ENCODE measurements around the gene ETNK2.

Gene ETNK2

DNA sequence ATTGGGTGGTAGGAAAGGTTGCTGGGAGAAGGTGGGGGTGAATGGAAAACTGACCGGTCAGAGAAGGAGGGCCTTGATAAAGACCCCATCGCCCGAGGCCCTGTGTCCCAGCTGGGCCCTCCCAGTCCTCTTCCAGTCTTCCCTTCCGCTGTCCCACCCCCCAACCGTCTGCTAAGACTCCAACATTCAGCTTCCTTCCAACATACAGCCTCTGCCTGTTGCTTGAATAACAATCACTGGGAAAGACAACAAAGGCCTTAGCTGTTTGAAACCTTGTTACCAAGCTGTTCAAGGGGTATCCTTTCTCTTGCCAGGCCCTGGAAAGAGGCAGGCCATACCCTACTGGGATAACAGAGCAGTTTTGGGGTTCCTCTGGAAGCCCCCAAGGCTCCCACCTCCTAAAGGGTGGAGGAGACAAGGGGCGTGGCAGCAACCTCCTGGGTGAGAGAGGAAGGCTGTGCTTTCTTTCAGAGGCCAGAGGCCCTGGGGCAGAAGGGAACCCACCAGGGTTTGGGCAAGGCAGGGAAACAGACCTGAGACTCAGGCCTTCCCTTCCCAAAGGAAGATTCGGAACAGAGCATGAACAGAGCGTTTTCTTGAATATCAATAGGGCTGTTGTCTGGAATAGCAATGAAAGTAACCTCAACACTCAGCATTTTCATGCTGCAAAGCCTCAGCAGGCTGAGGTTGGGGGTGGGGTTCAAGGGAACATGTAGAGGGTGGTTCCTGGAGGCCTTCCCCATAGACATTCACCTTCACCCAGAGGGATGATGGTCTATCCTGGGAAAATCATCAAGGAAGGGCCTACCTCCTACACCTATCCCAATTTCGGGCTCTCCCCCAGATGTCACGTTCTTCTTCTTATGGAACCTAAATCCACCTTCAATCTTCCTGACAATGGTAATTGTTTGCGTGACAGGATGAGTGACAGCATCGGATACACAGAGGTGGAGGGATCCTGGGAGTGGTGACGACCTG, 4.1 kb downstream of the ETNK2 start:
- no peak for DNase-seq (ENCODE audit: low read depth)

GRCh38 chr1:204146965-204147364, 4.9 kb downstream of the ETNK2 start:
- DNase-seq (ENCODE audit: low read depth) = no peak

- no peak for DNase-seq (ENCODE audit: low read depth)
Measured at GRCh38 chr1:204146309-204146708, 5.5 kb downstream of the ETNK2 start.

GRCh38 chr1:204145033-204145504, 6.8 kb downstream of the ETNK2 start:
- no peak for DNase-seq (ENCODE audit: low read depth)

DNA sequence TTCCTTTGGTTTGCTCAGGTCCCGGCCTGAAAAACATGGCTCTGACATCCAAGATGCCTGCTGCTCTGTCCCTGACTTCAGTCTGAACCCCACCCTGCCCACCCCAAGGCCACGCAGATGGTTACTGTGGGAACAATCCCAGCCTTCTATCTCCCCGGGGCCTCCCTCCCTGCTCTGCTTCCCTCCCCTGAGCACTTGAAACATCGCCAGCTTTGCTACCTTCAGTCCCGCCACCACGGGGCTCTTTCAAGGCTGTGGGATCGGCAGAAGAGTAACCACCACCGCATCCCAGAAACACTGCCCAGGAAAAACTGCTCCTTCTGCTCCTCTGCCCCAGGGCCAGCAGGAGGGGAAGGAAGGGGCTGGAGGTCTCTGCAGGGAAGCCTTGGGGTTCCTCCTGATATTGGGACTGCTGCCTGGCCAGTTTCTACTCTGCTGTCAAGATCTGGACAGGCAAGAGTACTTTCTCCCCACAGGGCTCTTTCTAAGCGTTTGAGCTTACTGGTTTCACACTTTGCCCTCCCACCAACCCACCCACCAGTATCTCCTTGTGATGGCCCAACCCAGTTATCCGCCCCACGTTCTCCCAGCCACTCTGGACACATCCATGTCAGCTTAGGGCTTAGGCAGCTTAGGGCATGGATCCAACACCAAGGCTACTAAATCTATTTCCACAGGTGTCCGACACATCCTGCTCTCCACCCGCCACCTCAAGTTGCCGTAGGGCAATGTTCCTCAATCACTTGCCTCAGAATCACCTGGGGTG, 8.4 kb downstream of the ETNK2 start:
- no peak for DNase-seq (ENCODE audit: low read depth)

GRCh38 chr1:204142032-204142974, 9.5 kb downstream of the ETNK2 start:
- no peak for DNase-seq (ENCODE audit: low read depth)

- DNase-seq (ENCODE audit: low read depth) = no peak
Measured at GRCh38 chr1:204141131-204141530, 10.7 kb downstream of the ETNK2 start.

DNA sequence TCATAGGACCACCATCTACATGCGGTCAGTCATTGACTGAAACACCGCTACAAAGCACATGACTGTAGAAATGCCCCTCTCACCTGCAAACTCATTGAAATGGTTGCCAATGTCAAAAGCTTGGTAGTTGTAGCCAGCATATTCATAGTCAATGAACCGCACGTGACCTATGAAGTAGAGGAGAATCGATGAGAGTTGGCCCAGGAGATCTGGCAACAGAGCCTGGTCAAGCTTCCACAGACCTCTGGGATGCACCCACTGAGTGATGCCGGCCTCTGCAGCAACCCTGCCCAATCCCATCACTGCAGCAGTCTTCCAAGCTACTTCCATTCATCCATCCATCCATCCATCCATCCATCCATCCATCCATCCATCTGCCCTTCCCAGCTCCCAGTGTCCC, 11.9 kb downstream of the ETNK2 start:
- no peak for DNase-seq (ENCODE audit: low read depth)

DNA sequence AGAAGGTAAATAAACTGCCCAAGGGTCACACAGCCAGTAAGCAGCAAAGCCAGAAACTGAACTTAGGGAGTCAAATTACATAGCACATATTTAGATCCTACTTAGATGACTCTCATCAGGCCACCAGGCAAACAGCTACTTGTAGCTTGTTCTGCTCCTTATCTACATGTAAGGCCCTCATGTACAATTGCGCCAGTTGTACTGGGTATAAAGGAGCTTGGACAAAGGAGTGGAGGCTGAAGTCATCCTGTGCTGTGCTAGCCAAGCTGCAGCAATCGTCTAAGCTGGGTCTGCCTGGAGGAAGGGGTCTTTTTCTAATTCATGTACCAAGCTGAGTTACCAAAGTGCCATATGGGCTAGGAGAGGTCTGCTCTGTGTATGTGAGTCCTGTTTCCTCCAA, 12.8 kb downstream of the ETNK2 start:
- no peak for DNase-seq (ENCODE audit: low read depth)

DNA sequence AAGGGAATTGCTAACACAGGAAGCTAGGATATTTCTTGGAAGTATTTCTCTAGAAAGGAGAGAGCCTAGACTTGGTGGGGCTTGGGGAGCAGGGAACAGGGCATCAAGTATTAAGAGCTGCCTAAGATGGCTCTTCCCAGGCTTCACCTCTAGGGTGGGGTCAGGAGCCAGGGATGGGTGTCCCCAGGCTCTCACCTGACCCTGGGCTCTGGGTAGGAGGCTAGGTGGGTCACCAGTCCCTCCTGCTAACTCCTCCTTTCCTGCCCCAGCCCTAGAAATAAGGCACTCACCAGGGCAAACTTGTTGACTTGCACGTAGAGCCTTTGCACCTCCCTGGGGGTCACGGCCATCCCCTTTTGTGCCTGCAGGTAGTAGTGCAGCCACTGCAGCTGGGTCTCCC, 15.0 kb downstream of the ETNK2 start:
- no peak for DNase-seq (ENCODE audit: low read depth)

DNA sequence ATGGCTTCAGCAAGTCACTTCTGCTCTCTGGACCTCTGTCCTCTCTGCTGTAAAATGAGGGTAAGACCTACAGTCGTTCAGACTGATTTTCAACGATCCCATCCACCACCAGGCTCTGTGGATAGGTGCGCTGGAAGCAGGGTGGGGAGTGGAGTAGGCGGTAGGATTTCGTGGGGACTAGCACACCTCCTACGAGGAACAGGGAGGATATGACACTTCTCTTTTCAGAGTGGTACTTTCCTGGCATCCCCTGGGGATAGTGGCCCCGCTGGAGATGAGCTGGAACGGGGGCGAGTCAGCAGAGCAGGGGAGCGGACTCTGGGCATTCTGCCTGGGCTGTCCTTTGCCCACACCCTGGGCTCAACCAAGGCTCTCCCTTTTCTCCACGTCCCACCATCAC, 17.7 kb downstream of the ETNK2 start:
- DNase-seq (ENCODE audit: low read depth) = no peak

GRCh38 chr1:204132718-204133117, 19.1 kb downstream of the ETNK2 start:
- DNase-seq (ENCODE audit: low read depth) = no peak

- no peak for DNase-seq (ENCODE audit: low read depth)
Measured at GRCh38 chr1:204131978-204132377, 19.9 kb downstream of the ETNK2 start.

- DNase-seq (ENCODE audit: low read depth) = peak; percentile 55
Measured at GRCh38 chr1:204130981-204131892, 20.6 kb downstream of the ETNK2 start.

- DNase-seq (ENCODE audit: low read depth) = no peak
Measured at GRCh38 chr1:204130178-204130577, 21.7 kb downstream of the ETNK2 start.

GRCh38 chr1:204128964-204129896, 22.6 kb downstream of the ETNK2 start:
- no peak for DNase-seq (ENCODE audit: low read depth)

- DNase-seq (ENCODE audit: low read depth) = no peak
Measured at GRCh38 chr1:204128464-204128963, 23.3 kb downstream of the ETNK2 start.

GRCh38 chr1:204127597-204128242, 24.1 kb downstream of the ETNK2 start:
- peak; percentile 55 for DNase-seq (ENCODE audit: low read depth)

GRCh38 chr1:204126956-204127355, 24.9 kb downstream of the ETNK2 start:
- no peak for DNase-seq (ENCODE audit: low read depth)
